GM18951 (cell line): Measurements from ENCODE around the gene IL17RB.

Experiments
- POLR2A ChIP-seq: IDR thresholded peaks from 4 replicates; pipeline ENCODE4 v1.6.1; 2011; ENCODE audit warnings: mild to moderate bottlenecking; ENCODE audit not compliant: insufficient read length, insufficient read depth; ENCODE audit errors: extremely low read depth
- in situ Hi-C: fragments of 300-500 bp; cut with MboI; formaldehyde crosslinking; loops from one replicate; pipeline ENCODE4 v1.12.0; 2022; ENCODE audit warnings: low sequenced_read_pairs, mixed read lengths, inconsistent platforms; ENCODE audit not compliant: unreplicated experiment

Gene IL17RB

GRCh38 chr3:53899750-53900149 lies 53.4 kb downstream of the IL17RB start:
- TF ChIP-seq POLR2A: no peak
- in situ Hi-C loops: no loop called here

DNA sequence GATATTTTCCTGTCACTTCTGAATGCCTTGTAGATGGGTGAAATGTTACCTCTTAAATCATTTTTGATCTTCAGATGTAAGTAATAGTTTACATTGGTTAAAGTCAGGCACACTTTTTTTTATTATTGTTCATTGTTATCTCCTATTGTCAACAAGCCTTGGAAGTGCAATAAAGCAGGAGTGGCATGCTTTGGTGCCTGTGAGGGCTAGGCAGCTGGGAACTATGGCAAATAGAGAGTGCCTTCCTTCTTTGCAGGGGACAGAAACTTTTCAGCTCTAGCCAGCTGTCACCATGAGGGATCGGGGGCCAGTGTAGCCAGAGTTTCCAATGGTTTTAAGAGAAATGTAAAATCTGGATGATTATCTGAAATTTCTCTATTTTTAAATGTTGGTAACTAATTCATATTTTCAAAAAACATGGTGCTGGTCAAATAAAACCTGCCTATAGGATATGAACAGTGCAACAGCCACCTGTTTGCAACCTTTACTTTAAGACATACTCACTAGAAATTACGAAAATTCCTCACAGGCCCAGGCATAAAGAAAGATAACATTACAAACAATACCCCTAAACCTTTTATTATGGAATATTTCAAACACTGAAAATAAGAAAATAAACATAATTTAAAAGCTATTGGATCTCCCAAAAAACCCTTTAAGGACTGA lies 54.4 kb downstream of the IL17RB start:
- TF ChIP-seq POLR2A: no peak
- in situ Hi-C loops: no loop called here

GRCh38 chr3:53902067-53902466 lies 55.7 kb downstream of the IL17RB start:
- in situ Hi-C loops: no loop called here
- TF ChIP-seq POLR2A: no peak

DNA sequence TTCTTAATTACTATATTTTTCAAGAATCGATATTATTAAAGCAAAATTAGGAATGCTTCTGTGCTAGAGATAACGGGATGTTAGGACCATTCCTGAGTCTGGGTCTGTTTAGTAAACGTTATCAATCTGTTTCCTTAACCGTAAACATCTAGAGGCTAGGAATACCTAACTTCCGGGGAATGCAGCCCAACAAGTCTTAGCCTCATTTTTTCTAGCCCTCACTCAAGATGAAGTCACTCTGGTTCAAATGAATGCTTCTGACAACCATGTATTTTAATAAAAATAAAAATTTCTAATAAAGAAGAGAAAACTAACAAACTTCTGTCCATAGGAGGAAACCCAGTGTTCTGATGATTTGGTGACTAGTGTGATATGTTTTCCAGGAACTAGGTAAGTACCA lies 56.3 kb downstream of the IL17RB start:
- in situ Hi-C loops: no loop called here
- TF ChIP-seq POLR2A: no peak

GRCh38 chr3:53913401-53913800 lies 67.0 kb downstream of the IL17RB start:
- in situ Hi-C loops: no loop called here
- no peak for TF ChIP-seq POLR2A
